Limb (tissue), 2 donors: ENCODE results near the gene OR10R2.
A peak's percentile ranks its signal among the peaks of the same experiment; 100 is the strongest.
"Not testable (repeated sequence)": the region's sequence is repeated elsewhere in the genome, so short reads cannot be mapped to it uniquely, and the experiment has no call there.

Experiments
- DNase-seq, 2 donors: peaks; one replicate each; pipeline ENCODE4 v3.0.0-alpha.2; 2016; ENCODE audit errors: extremely low spot score in 2 of 2

Gene OR10R2, protein sequence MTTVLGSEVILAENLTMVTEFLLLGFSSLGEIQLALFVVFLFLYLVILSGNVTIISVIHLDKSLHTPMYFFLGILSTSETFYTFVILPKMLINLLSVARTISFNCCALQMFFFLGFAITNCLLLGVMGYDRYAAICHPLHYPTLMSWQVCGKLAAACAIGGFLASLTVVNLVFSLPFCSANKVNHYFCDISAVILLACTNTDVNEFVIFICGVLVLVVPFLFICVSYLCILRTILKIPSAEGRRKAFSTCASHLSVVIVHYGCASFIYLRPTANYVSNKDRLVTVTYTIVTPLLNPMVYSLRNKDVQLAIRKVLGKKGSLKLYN

DNA sequence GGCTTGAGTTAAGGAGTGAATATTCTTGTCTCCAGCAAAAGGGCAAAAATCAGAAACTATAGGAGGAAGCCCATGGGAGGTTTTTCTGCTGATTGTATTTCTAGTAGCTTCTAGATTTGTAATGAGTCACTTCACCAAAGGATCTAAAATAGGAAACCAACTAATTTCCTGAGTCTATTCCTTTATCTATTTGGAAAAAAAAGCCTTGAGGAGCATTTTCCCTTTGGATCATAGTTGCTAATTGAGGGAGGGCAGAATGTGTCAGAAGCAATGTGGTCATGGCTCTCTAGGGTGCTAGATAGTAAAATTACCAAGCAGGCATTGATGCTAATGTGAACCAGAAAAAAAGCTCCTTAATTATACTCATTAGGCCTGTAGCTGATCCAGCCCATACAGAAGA, at the start of gene OR10R2:
OR10R2 (plus strand) TSS at position 301 of the 400 bp plus-strand sequence. CDS start 106 bp downstream, outside the sequence.
- DNase-seq = no peak

DNA sequence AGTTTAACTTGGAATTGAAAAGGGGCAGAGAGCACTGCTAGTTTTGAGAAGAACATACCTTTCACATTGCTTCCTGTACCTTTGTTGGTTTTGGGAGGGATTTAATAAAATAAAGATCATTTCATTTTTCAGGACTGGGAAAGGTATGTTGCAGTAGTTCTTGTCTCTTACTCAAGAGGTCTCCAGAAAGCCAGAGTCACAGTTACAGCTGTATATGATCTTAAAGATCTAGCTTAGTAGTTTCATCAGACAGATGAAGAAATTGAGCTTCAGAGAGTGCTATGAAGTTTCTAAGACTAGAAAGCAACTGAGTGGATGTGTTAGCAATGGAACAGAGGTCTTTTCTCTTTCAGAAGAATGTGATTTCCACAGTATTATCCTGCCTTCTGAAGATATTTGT, 47.0 kb upstream of the OR10R2 start:
- DNase-seq = no peak

DNA sequence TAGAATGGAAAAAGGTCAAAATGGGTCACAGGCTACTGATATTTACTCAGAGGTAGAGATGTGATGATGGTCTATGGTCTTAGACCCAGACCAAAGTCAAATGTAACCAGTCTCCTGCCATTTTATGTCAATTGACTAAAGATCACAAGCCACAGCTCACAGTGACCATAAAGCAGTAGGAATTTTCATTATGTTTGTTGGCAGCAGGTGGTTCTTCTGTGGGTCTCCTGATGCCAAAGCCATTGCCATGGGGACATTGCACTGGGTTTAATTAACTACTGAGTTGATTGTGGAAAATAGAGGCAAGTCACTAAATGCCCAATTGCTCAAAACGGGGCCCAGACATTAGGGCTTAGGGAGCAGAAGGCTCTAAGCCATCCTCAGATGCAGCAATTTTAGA, 45.9 kb upstream of the OR10R2 start, which contains the start of gene OR10K2:
OR10K2 (minus strand) TSS at position 101 of the 400 bp plus-strand sequence. CDS start 5,371 bp downstream, outside the sequence.
- no peak for DNase-seq

DNA sequence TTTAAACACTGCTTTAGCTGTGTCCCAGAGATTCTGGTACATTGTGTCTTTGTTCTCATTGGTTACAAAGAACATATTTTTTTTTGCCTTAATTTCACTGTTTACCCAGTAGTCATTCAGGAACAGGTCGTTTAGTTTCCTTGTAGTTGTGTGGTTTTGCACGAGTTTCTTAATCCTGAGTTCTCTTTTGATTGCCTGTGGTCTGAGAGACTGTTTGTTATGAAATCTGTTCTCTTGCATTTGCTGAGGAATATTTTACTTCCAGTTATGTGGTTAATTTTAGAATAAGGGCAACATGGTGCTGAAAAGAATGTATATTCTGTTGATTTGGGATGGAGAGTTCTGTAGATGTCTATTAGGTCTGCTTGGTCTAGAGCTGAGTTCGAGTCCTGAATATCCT, 41.9 kb upstream of the OR10R2 start:
- not testable (repeated sequence) for DNase-seq

DNA sequence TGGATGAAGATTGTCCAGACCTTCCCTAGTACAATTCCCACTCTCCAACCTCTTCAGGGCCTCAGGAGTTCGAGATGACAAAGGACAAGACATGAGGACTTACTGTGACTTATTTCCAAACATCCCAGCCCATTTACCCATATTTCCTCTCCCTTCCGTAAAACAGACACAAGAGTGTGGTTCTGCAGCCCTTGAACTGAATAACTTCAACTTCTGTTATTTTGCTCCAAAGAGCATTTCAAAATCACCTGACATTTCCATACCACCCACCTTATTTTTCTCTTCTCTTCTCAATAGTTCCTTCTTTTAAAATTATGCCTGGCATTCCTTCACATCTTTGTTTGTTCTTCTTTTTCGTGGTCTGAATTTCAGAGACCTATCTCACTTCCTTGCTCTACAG, 37.3 kb upstream of the OR10R2 start:
- DNase-seq = no peak

DNA sequence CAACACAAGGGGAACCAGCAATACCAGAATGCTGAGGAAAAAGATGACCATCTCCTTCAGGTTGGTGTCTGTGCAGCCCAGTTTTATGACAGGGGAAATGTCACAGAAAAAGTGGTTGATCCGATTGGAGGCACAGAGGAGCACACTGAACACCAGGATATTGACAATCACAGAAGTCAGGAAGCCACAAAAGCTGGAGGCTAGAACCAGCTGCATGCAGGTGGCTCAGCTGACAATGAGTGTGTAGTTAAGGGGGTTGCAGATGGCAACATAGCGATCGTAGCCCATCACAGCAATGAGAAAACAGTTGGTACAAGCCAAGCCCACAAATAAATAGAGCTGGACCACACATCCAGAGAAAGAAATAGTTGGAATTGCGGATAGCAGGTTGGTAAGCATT, 26.6 kb upstream of the OR10R2 start:
- DNase-seq = no peak

DNA sequence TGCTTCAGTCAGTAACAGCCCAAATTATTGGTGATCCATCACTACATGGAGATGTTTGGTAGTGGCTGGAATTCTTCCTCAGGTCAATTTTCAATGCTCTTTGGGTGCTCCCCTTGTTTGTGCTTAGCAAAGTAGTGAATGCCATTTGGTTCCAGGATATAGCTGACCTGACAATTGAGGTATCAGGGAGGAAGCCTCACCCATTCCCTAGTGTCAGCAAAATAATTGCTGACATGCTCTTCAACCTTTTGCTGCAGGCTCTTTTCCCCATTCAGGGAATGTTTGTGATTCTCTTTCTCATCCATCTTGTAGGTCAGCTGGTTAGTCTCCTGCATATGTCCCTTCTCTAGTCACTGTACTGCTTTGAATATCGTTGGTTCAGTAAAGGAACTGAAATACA, 17.5 kb upstream of the OR10R2 start:
- DNase-seq = no peak

DNA sequence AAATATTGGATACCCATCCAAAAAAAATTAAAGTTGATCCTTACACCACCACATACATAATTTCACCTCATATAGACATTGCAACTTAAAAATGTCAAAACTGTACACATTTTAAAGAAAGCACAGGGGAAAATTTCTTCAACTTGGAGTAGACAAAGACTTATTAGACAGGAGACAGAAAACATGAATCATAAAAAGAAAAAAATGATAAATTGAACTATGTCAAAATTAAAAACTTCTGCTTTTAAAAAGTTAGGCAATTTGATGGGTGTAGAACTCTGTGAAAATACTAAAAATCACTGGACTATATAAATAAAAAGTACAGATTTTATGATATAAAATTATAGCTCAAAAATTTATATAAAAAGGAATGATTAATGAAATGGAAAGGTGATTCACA, 14.8 kb upstream of the OR10R2 start:
- no peak for DNase-seq

DNA sequence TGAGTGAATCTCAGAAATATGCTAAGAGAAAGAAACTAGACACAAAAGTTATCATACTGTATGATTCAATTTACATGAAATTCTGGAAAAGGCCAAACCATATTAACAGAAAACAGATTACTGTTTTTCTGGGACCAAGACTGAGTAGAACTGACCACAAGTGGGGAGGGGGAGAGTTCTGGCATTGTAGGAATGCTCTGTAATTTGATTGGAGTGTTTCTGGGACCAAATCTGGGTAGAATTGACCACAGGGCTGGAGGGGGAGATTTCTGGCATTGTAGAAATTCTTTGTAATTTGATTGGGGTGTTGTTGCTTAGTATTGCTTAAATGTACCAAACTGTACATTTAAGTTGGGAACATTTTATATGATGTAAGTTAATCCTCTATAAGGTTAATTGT, 13.8 kb upstream of the OR10R2 start:
- DNase-seq = no peak

DNA sequence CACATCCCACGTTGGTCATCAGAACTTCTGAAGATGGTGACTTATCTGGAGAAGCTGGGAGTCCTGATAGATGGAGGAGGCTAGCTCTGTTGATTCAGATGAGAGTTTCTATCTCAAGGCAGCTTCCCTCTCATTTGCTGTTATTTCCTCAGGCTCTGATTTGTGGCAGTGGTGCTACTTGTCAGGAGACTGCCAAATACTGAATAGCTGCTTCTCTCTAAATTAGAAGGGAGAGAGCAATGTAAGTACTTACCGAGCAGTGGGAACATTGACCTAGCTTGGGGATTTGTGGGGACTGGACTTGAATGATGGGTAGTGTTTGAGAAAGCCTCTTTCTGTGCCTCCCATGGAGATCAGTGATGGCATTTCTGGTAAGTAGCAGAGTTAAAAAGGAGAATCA, 10.5 kb upstream of the OR10R2 start, which contains the start of gene OR10K1:
OR10K1 (plus strand) TSS at position 301 of the 400 bp plus-strand sequence. CDS start 3,728 bp downstream, outside the sequence.
- DNase-seq = no peak

DNA sequence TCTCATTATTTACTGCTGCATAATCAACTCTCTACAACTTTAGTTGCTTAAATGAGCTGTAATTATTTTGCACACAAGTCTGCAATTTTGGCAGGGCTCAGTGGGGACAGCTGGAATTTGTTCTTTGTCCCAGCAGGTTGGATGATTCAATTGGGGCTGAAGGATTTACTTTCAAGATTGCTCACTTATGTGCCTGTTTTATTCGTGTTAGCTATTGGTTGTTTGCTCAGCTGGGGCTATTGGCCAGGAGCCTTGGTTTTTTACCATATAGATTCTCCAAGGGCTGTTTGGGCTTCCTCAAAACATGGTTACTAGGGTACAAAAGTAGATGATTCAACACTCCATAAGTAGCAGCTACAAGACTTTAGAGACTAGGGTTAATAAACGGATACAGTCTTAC, 13.4 kb downstream of the OR10R2 start:
- DNase-seq = no peak

DNA sequence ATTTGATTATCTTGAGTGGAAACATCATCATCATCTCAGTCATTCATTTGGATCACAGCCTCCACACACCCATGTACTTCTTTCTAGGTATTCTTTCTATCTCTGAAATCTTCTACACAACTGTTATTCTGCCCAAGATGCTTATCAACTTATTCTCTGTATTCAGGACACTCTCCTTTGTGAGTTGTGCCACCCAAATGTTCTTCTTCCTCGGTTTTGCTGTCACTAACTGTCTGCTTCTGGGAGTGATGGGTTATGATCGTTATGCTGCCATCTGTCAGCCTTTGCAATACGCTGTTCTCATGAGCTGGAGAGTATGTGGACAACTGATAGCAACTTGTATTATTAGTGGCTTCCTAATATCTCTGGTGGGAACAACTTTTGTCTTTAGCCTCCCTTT, 19.3 kb downstream of the OR10R2 start:
- DNase-seq = no peak

DNA sequence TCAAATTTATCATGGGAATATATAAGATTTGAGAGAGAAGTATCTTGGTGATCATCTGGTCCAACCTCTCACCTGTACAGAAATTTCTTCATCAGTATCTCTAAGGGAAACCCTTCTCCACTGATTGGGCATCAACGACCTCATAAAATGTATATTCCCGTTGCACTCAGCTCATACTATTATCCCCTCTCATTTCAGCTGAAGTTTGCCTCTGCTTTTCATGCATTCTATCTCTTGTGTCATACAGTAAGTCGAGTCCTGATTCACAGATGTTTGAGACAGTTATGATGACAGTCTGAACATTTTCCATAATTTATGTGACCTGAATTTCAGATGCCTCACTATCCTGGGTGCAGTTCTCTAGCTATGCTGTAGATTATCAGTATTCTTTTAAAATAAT, 21.0 kb downstream of the OR10R2 start:
- no peak for DNase-seq

DNA sequence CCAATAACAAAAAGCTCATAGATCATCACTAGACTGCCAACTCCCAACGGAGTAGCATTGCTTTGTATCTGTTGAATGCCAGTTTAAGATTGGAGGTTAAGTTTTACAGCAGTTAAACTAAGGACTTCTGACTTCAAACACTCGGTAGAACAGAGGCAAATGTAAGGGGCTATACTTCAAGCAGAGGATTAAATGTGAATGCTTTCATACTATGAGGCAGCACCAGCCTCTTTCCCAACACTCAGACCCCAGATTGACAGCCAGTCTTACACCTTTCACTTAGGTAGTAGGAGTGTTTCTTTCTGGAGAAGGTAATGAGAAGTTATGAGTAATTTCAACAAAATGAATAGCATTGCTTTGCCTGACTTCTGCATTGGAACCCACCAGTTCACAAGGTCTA, 22.8 kb downstream of the OR10R2 start:
- no peak for DNase-seq

DNA sequence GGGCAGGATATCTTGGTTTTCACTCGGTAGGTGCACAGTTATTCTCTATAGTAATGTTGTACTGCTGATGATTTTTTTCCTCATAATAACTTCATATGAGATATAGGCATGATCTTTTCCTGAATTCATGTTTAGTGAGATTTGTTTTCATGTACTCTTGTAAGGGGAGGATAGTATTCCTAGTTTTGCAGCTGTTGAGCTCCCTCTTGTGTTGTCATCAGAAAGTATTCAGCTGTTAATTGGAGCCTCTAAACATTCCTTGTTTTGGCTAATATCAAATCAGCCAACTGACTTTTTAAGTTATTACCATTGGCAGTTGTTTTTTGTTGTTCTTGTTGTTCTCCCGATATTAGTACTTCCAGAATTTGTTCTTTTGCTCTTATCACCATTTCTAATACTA, 24.4 kb downstream of the OR10R2 start:
- no peak for DNase-seq

DNA sequence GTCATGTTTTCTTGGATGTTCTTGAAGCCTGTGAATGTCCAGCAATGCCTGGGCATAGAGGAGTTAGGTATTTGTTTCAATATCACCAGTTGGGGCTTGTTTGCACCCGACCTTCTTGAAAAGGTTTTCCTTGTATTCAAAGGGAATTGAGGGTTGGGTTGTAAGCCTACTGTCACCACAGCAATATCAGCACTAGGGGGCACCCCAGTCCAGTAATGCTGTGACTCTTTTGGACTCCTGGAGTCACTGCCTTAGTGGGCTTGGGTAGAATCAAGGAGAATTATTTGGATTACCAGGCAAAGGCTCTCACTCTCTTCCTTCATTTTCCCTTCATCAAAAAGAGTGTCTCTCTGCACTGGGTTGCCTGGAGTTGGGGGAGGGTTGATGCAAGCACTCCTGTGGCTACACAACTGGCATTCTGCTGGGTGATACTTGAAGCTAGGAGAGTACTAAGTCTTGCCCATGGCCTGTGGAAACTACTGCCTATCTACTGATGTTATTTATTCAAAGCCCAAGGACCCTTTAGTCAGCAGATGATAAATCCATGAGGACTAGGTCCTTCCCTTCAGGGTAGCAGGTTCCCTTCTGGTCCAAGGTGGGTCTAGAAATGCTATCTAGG, 34.5 kb downstream of the OR10R2 start:
- no peak for DNase-seq

DNA sequence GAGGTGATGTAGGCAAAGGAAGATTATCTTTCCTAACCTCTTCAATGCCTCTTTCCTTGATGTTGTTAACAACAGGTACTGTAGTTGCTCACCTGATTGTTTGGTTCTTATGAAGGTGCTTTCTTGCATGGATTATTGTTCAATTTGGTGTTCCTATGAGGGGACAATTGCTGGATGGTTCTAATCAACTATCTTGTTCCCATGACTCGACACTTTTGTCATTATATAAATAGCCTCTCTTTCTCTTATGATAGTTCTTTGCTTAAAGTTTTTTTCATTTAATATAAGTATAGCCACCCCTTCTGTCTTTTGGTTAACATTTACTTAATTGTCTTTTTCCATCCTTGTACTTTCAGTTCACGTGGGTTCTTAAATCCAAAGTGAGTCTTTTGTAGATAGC, 35.5 kb downstream of the OR10R2 start:
- DNase-seq = no peak

DNA sequence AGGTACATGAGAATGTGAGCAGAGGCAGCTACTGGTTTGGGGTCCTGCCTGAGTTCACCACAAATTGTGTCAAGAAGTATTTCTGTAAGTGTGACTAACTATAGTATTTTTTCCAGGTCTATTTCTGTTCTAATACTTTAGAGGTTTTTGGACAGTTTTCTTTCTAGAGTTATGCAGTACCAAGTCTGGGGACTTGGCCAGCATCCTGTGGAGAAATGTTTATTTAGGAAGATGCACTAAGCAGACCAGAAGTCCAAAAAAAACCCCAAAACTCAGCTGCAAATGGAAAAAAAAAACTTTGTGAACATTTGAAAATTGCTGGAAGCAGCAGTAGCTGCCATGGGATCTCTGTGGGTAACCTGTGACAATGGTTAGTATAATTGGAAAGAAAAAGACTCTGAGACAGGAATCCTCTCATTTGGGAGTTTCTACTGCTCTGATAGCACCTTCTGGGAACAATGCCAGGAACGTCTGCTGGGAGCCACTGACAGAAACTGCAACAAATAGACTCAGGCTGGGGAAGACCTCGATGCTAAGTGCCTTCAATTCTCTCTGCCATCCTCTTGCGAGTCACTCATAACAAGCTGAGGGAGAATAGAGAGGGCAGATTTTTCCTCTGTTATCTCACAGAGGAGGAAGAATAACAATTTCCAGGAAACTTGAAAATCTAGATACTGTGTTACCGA, 37.6 kb downstream of the OR10R2 start:
- DNase-seq = peak; percentile 39 to 54

DNA sequence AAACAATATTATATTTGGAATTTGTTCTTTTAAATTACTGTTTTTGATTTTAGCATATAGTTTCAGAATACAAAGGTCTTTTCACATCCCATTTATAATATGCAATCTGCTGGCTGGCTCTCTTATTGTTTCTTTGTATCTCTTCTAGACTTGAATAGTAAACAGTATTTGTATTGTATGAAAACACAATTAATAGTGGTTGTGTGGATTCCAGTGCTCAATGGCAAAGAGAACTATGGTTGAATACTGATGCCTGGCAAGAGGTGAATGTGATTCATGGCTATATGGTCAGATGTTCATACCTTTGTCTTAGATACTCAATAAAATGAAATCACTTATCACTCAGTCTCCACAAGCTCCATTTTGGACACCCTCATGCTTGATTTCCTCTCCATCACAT, 44.9 kb downstream of the OR10R2 start:
- DNase-seq = no peak

DNA sequence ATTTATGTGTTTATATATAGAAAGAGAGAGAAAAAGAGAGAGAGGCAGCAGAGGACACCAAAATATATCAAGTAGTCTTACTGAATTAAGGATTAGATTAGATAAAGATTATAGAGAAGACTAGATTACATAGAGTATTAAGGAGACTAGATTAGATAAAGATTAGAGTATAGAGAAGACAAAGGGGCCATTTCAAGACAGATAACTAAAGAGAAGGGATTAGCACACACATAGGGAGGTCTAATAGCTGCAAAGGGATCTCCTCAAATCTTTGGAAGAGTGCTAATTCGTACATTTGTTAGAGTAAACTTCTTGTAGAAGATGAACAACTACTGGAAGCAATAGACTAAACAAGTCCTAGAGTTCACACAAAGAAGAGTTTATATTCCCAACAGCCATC, 48.0 kb downstream of the OR10R2 start:
- no peak for DNase-seq

DNA sequence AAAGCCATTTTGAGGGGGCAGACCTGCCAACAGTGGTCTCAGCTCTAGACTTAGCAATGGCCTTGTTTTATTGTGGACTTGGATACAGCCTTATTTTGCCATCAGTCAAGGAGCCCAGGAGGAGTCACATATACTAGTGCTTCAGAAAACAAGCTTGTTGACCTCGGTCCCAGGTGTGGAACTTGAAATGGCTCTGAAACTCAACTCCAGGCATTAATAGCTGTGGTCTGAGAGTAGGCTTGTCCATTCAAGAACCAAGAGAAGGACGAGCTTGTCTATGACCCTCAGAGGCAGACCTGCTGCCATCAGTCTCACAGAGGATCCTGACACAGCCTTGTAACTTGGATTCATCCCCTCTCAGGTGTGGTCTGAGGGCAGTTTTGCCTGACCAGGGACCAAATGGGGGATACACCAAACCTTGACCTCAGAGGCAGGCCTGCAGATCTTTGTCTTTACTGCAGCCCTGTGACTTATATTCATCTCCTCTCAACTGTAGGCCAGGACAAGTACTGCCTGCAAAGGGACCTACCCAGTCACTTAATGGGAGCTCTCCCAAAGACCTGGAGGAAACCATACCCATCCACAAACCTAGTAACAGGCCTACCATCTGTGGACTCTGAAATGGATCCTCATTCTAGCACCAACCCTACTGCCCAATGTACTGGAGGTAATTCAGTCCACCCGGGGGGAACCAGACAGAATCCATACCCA, 49.1 kb downstream of the OR10R2 start:
- no peak for DNase-seq

DNA sequence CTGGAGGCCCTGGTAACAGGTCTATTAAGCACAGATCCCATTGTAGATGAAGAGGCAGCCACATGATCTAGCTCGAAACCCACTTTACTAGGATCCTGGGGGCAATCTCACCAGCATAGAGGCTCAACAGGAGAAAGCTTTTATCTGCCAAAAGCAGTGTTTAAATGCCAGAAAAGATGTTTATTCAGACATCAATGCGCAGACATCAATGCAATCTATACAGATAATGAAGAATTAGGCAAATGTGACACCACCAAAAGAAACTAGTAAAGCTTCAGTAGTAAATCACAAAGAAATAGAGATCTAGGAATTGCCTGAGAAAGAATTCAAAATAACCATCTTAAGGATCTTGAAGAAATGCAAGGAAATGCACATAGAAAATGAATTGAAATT, 49.6 kb downstream of the OR10R2 start:
- DNase-seq = no peak
